ENCODE measurements around the gene MEN1. TPM values are rescaled to one million over a fixed set of nuclear protein-coding genes. Genes with fewer than 3 reads are reported as not detected.

MEN1 gene
- total RNA-seq, 1 experiment from 2014 or later = 46.1 TPM

DNA sequence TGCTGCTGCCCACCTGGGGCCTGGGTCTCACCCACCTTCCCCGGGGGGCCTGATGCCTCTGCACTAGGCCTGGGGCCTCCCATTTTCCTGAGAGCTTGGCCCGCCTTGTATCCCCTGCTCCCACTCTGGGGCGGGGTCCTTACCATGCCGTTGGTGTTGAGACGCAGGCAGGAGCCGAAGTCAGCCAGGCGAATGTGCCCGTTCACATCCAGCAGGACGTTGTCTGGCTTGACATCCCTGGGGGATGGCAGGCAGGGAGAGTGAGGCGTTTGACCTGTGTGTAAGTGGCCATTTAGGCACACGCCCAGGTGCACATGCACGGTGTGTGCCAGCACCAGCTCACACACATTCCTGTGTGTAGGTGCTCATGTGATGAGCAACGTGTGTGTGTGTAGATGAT lies 29.0 kb upstream of the MEN1 start:
- ChIA-PET CTCF (interaction anchor here (0.6 kb wide), 1 partner anchor 194 kb away, joined by 4 read pairs; no protein-coding TSS in a partner anchor), POLR2A (ENCODE audit: unreplicated experiment) (interaction anchor here (0.7 kb wide), 1 partner anchor 48 kb away, joined by 3 read pairs; no protein-coding TSS in a partner anchor)

GRCh38 chr11:64838600-64839334 lies 28.4 kb upstream of the MEN1 start:
- Histone ChIP-seq H3K4me1 (ENCODE audit: insufficient read depth, low read length) (peaks cover 38% of the 10 kb centered on the region), H3K9ac (ENCODE audit: low read length) (no peak overlapping the region), H3K9me3 (ENCODE audit: low read length) (no peaks in the 10 kb centered on the region), H3F3A (ENCODE audit: low read length, unreplicated experiment) (no peaks in the 10 kb centered on the region), H4K20me1 (ENCODE audit: low read length) (no peaks in the 10 kb centered on the region), H3K27ac (ENCODE audit: low read length) (no peak overlapping the region), H3K4me2 (ENCODE audit: low read length) (no peak overlapping the region), H3K9me2 (replicated peaks; ENCODE audit: low read length) (no peaks in the 10 kb centered on the region), H3K36me3 (ENCODE audit: low read depth, low read length) (peaks cover 26% of the 10 kb centered on the region), H3K4me3 (ENCODE audit: low read length) (no peak overlapping the region), H2AFZ (ENCODE audit: low read length) (no peak overlapping the region), H3K27me3 (ENCODE audit: low read length) (no peaks in the 10 kb centered on the region), H3K79me2 (ENCODE audit: low read length) (peaks cover 24% of the 10 kb centered on the region)
- no peak for TF ChIP-seq EZH2phosphoT487 (IDR thresholded peaks at IDR 0.05; ENCODE audit: borderline replicate concordance, low read length)
- no peak for TF ChIP-seq EZH2 (IDR thresholded peaks at IDR 0.05; ENCODE audit: low read length, unreplicated experiment)
- TF ChIP-seq, protein P1, sequence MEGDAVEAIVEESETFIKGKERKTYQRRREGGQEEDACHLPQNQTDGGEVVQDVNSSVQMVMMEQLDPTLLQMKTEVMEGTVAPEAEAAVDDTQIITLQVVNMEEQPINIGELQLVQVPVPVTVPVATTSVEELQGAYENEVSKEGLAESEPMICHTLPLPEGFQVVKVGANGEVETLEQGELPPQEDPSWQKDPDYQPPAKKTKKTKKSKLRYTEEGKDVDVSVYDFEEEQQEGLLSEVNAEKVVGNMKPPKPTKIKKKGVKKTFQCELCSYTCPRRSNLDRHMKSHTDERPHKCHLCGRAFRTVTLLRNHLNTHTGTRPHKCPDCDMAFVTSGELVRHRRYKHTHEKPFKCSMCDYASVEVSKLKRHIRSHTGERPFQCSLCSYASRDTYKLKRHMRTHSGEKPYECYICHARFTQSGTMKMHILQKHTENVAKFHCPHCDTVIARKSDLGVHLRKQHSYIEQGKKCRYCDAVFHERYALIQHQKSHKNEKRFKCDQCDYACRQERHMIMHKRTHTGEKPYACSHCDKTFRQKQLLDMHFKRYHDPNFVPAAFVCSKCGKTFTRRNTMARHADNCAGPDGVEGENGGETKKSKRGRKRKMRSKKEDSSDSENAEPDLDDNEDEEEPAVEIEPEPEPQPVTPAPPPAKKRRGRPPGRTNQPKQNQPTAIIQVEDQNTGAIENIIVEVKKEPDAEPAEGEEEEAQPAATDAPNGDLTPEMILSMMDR (conservative IDR thresholded peaks at IDR 0.05; ENCODE audit: low read depth, low read length) = no peak
- DNase-seq (no peak), ATAC-seq (no peak)
- ChIA-PET CTCF (no interaction called here), POLR2A (ENCODE audit: unreplicated experiment) (no interaction called here)
- intact Hi-C loops (cut with micrococcal nuclease) = no loop called here
- no TSS peak for BruUV-seq (replicated peaks)

More for the DNA sequence above, 29.0 kb upstream of the MEN1 start:
- ATAC-seq (no peak), DNase-seq (no peak)
- Histone ChIP-seq H3K27me3 (ENCODE audit: low read length) (no peaks in the 10 kb centered on the region), H3K36me3 (ENCODE audit: low read depth, low read length) (peaks cover 20% of the 10 kb centered on the region; the same call in 1 of the 2 replicates), H3K4me3 (ENCODE audit: low read length) (no peak overlapping the region), H4K20me1 (ENCODE audit: low read length) (no peaks in the 10 kb centered on the region), H3K79me2 (ENCODE audit: low read length) (peaks cover 28% of the 10 kb centered on the region), H3K4me2 (ENCODE audit: low read length) (no peak overlapping the region), H3K4me1 (ENCODE audit: insufficient read depth, low read length) (peaks cover 39% of the 10 kb centered on the region), H3F3A (ENCODE audit: low read length, unreplicated experiment) (no peaks in the 10 kb centered on the region), H3K9me3 (ENCODE audit: low read length) (no peaks in the 10 kb centered on the region), H2AFZ (ENCODE audit: low read length) (no peak overlapping the region), H3K27ac (ENCODE audit: low read length) (no peak overlapping the region), H3K9ac (ENCODE audit: low read length) (no peak overlapping the region), H3K9me2 (replicated peaks; ENCODE audit: low read length) (no peaks in the 10 kb centered on the region)
- BruUV-seq (replicated peaks) = no TSS peak
- TF ChIP-seq, protein P1 (conservative IDR thresholded peaks at IDR 0.05; ENCODE audit: low read depth, low read length) = no peak
- TF ChIP-seq EZH2phosphoT487 (IDR thresholded peaks at IDR 0.05; ENCODE audit: borderline replicate concordance, low read length) = no peak
- TF ChIP-seq EZH2 (IDR thresholded peaks at IDR 0.05; ENCODE audit: low read length, unreplicated experiment) = no peak
- intact Hi-C loops (cut with micrococcal nuclease) = no loop called here

DNA sequence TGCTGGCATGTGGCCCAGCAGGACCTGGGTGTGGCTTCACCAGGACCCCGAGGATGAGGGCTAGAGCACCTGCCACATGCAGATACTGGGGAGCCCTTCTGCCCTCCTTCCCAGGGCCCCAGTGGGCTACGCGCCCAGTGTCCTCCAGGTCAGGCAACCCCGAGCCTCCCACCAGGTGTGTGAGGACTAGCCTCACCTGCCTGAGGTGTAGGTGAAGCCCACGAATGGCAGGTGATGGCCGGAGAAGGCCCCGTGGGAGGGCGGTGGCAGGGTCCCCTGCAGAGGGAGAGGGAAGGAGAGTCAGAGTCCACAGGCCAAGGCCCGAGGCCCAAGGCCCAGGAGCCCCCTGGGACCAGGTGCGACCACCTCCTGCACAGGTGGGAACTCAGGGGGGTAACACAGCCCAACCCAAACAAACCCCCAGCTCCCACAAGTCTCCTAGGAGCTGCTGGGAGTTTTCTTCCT lies 27.6 kb upstream of the MEN1 start:
- H3K27me3 ChIP-seq (ENCODE audit: low read length) = no peaks in the 10 kb centered on the region
- ChIA-PET CTCF (no interaction called here), POLR2A (ENCODE audit: unreplicated experiment) (no interaction called here)
- H3K4me3 ChIP-seq (ENCODE audit: low read length) = no peak overlapping the region
- TF ChIP-seq, protein P1 (conservative IDR thresholded peaks at IDR 0.05; ENCODE audit: low read depth, low read length) = no peak
- TF ChIP-seq EZH2 (IDR thresholded peaks at IDR 0.05; ENCODE audit: low read length, unreplicated experiment) = no peak
- TF ChIP-seq EZH2phosphoT487 (IDR thresholded peaks at IDR 0.05; ENCODE audit: borderline replicate concordance, low read length) = no peak
- no peak overlapping the region for H3K27ac ChIP-seq (ENCODE audit: low read length)
- peaks cover 35% of the 10 kb centered on the region for H3K36me3 ChIP-seq (ENCODE audit: low read depth, low read length)
- no peaks in the 10 kb centered on the region for H3F3A ChIP-seq (ENCODE audit: low read length, unreplicated experiment)
- ATAC-seq (no peak), DNase-seq (no peak)
- H3K9ac ChIP-seq (ENCODE audit: low read length) = no peak overlapping the region
- intact Hi-C loops (cut with micrococcal nuclease) = no loop called here
- H3K9me3 ChIP-seq (ENCODE audit: low read length) = no peaks in the 10 kb centered on the region
- peaks cover 15% of the 10 kb centered on the region for H3K79me2 ChIP-seq (ENCODE audit: low read length)
- H2AFZ ChIP-seq (ENCODE audit: low read length) = no peak overlapping the region
- H4K20me1 ChIP-seq (ENCODE audit: low read length) = no peaks in the 10 kb centered on the region
- H3K9me2 ChIP-seq (replicated peaks; ENCODE audit: low read length) = no peaks in the 10 kb centered on the region
- no TSS peak for BruUV-seq (replicated peaks)
- peaks cover 29% of the 10 kb centered on the region for H3K4me1 ChIP-seq (ENCODE audit: insufficient read depth, low read length)
- H3K4me2 ChIP-seq (ENCODE audit: low read length) = no peak overlapping the region
